NCI-H2171 treated with DMSO at 0.1 percent for 48 hours (cell line): Measurements from ENCODE around the gene EXD2.
"Not testable (repeated sequence)": the region's sequence is repeated elsewhere in the genome, so short reads cannot be mapped to it uniquely, and the experiment has no call there.

Experiments used
- DNase-seq: peaks from one replicate; lab custom pipeline; 2025; lab: John Stamatoyannopoulos, UW

EXD2 gene, protein sequence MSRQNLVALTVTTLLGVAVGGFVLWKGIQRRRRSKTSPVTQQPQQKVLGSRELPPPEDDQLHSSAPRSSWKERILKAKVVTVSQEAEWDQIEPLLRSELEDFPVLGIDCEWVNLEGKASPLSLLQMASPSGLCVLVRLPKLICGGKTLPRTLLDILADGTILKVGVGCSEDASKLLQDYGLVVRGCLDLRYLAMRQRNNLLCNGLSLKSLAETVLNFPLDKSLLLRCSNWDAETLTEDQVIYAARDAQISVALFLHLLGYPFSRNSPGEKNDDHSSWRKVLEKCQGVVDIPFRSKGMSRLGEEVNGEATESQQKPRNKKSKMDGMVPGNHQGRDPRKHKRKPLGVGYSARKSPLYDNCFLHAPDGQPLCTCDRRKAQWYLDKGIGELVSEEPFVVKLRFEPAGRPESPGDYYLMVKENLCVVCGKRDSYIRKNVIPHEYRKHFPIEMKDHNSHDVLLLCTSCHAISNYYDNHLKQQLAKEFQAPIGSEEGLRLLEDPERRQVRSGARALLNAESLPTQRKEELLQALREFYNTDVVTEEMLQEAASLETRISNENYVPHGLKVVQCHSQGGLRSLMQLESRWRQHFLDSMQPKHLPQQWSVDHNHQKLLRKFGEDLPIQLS

DNA sequence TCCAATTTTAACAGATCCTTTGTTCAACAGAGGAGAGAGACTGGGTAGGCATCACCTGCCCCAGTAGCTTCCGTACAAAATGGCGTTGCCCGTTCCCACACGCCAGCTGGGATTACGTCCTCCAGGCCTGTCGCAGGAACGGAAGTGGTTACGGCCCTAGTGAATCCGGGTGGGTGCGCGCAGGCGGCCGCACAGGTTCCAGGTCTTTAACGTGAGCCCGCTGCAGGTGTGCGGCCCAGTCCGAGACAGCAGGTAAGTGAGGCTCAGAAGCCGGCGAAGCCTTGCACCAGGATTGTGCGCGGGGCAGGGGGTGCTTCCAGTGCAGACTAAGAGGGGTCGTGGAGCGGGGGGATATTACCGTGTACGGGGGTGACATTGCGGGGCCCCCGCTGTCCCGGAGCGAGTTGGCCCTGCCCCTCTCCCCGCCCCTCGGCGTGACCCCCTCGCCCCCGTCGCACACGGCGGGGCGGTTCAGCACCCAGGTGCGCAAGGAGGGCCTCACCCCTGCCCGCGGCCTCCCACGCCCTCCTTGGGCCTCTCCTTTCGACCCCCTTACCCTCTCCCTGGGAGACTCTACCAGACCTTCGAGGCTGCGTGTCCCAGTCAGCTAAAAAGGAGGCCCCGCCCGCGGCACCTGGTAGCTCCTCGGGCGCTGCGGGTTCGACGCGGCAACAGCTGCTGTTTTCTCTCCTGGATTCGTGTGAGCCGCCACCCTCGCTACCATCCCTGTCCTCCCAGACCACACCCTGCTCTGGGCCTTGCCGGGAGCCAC, at the start of gene EXD2:
Gene EXD2, plus strand, starts transcription at position 159 of the 772 bp plus-strand sequence. CDS start 17,973 bp downstream, outside the sequence.
- DNase-seq, result peak; percentile 98

DNA sequence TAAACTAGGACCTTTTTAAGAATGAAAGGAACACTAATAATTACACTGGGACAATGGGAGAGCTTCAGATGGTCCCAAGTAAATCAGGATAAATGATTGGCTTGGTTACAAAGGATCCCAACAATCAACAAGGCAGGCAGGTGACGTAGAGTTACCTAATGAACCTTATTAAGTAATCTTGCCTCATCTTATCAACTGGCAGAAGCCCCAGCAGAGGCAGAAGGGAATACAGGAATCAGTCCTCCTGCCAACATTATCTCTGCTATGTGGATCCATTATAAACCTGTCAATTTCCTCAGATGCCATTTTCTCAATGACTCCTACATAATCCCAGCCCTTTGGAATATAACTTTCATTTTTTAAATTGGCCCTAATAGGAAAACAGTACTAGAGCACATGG, 49.7 kb upstream of the EXD2 start:
- DNase-seq, result no peak

DNA sequence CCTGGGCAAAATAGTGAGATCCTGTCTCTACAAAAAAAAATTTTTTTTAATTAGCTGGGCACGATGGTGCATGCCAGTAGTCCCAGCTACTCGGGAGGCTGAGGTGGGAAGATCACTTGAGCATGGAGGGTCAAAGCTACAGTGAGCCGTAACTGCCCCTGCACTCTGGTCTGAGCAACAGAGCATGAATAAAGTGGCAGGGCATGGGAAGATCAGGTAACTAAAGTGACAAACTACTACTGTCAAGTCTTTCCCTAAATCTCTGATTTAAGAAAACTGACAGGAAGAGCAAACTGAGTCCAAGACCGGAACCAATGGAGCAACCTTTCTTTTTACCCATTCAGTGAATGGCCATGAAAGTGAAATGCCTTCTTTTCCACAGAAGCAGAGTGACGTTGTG, 49.2 kb upstream of the EXD2 start:
- no peak for DNase-seq

DNA sequence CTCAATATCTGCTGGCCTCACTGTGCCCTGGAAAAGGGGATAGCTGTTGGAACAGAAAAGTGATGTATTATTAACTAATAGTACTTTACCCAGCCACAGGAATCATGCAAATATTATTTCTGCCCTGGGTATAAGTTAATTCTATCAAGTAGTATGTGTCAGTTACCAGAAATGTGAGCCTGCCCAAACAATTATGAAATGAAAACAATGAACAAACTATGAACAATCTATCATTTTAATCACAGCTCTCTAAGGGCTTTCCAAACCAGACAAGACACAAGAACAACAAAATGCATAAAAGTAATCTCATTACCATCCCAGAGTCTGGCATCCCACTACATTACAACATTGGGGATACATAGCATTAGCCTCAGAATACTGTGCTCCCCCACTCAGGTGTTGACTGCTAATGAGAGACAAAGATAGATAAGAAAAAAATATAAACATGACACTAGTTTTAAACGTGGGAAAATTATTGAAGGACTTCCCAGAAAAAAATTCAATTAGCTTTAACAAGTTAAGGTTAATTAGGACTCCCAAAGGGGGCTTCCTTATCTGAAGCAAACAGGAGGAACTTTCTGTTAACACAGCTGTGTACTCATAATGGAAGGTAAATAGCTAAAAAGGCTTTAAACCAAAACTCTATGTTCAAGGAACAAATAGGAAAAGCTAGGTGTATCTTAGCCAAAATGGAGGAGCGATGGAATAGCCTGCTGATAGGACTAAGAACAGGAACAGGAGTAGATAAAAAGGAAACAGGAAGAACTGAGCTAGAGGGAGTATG, 41.6 kb upstream of the EXD2 start:
- no peak for DNase-seq

DNA sequence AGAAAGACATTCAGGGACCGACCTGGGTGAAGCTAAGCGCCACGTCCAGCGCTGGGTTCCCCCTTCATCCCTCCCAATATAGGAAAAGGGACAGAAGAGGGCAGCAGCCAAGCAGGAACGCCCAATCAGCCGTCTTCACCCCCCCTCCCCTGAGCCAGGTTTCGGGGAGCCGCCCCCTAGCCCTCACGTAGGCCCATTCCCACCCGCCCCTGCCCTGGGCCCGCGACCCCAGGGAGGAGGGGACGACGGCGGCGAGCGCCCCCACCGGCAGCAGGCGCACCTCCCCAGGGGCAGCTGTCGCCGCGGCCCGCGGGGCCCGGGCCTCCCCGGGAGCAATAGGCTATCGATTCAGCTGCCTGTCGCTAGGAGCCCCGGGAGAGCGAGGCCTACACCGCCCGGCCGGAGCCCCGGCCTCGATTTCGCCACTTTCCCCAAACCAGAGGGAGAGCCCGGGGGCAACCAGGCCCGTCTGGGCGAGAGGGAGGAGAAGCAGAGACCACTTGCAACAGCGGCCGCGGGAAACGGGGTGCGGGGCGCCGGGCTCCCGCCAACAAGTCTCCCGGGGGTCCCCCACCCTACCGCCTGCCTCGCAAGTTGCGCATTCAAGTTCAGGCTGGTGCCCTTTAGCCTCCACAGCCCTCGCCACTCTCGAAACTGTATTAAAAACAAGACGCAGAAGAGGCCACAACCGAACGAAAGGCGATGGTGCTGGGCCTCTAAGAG, 39.7 kb upstream of the EXD2 start:
- DNase-seq, result peak; percentile 76

DNA sequence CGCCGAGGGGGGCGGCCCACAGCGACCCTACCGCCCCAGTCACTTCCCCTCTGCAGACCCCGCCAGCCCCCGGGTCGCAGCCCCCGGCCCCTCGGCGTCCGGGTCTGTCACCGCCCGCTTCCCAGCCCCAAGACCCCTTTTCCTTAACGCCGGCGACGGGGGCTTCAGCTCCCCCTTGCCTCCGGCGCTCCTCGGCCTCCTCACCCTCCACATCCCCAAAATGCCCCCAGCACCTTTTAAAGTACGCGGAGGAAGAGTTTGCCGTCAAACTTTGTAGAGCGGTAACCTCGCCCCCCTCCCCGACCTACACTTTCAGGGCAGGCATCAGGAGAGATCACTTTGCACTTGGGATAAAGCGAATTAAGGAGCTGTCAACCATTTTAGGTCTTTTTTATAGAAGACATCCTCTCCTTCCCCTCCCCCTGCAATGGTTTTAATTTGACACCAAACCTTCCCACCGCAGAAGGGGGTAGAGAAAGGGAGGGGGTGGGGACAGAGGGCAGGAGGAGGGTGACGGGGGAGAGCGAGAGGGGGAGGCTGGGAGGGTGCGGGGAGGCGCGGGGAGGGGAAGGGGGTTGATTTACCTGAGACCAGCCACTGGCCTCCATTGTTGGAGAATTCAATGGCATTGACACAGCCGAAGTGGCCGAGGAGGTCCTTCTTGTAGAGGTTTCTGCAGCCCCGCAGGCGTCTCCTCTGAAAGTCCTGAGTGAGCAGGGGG, 39.0 kb upstream of the EXD2 start:
- peak; percentile 75 for DNase-seq

DNA sequence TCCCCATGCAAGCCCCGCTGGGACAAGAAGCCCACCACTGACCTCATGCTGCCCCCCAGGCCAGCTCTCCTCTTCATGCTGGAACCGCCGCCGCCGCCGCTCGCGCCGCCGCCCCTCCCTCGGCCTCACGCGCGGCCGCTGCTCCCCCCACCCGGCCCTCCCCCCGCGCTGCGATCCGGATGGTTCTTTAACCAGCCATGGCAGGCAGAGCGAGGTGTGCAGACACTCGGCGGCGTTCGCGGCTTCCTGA, 38.5 kb upstream of the EXD2 start, which contains the start of gene DCAF5:
Gene DCAF5, minus strand, starts transcription at position 218 of the 250 bp plus-strand sequence. Its CDS starts 141 bp downstream, at position 77.
- DNase-seq, result no peak

DNA sequence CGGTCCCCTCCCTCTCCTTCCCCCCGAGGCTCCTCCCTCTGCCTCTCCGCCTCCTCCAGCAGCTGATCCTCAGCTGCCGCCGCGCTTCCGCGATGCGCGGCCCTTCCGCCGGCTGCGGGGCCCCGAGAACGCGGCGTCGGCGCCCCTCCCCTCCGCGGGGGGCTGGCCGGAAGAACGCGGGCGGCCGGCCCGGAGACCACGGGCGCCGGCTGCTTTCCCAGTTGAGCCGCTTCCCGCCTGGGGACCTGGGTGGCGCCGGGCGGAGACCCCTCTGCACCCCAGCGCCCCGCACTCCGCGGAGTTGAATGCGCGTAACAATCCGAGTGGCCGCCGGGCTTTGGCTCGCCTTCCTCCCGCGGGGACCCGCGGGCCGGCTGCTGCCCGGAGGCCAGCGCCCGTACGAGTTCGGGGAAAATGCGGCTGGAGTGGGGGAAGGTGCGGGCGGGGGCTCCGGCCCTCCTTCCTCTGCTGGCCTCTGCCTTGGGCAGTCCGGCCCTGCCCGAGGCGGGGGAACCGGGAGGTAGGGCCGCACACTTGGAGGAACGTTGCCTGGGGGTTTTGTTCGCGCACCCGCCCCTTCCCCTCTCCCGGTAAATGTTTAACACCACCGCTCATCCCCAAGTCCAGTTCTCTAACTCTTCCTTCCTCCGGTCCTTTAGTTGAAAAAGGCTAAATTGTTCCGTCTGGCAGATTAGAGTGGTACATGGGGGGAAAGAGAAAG, 38.0 kb upstream of the EXD2 start:
- peak; percentile 91 for DNase-seq

DNA sequence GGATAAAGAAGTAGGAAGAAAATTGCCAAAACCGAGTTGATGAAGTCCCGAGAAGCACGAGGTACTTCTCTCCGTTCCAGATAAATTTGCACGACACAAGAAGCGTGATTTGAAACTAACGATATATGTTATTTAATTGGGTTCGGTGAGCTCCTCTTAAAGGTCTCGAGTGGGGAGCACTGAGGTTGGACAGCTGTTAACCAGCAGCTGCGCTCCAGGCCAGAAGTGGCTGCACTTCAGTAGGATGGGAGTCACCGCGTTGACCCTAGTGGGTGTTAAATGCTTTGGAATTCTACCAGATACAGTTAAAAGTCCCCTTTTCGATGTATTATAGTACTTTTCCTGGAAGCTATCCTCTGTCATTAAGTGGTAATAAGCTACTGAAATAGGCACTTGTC, 37.4 kb upstream of the EXD2 start:
- DNase-seq, result no peak

DNA sequence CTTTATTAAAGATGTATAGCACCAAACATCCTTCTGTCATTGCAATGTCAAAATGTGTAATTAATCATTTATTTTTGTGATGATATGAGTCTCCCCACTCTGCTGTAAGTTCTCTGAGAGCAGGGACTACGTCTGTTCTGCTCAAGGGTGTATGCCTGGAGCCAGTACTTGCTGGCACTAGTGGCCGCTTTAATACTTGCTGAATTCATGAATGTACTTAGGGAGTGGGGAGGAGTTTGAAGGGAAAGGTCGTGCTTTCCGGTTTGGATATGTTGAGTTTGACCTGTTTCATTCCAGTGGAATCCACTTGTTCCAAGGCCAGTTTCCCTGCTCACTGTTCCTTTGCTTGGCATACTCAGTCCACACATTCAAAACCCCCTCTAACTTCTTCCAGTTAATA, 36.5 kb upstream of the EXD2 start:
- no peak for DNase-seq

DNA sequence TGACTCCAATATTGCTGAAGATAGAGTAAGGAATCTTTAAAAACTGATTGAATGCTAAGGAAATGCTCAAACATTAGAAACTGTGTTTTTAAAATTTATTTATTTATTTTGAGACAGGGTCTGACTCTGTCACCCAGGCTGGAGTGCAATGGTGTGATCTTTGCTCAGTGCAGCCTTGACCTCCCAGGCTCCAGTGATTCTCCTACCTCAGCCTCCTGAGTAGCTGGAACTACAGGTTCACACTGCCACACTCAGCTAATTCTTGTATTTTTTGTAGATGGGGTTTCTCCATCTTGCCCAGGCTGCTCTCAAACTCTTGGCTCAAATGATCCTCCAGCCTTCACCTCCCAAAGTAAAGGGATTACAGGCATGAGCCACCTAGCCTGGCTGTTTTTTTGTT, 35.1 kb upstream of the EXD2 start:
- no peak for DNase-seq

DNA sequence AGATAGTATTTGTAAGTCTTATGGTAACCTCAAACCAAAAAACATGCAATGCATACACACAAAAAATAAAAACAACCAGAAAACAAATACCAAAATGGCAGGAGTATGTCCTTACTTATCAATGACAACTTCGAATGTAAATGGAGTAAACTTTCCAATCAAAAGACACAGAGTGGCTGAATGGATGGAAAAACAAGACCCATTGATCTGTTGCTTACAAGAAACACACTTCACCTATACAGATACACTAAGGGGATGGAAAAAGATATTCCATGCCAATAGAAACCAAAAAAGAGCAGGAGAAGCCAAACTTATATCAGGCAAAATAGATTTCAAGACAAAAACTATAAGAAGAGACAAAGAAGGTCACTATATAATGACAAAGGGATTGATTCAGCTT, 29.7 kb upstream of the EXD2 start:
- DNase-seq, result no peak

DNA sequence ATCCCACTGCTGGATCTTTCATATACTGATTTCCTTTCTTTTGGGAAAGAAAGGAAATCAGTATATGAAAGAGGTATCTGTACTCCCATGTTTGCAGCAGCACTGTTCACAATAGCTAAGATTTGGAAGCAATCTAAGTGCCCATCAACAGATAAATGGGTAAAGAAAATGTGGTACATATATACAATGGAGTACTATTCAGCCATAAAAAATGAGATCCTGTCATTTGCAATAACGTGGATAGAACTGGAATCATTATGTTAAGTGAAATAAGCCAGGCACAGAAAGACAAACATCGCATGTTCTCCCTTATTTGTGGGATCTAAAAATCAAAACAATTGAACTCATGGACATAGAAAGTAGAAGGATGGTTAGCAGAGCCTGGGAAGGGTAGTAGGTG, 25.5 kb upstream of the EXD2 start:
- DNase-seq, result not testable (repeated sequence)

DNA sequence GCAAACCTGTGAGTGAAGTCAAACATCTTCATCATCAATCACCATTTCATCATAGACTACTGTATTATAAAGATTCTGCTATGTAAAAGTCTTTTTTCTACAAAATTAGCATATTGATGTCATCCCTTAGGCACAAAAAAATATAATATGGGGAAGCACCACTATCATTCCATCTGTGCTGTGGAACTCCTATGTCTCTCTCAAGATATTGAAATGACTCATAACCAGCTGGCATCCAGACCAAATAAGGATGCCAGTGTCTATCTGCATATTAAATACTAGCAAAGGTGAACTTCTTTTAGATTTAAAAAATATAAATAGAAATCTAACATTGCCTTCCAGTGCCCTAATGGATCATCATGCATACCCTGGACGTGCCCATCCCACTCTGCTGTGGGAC, 20.5 kb upstream of the EXD2 start:
- DNase-seq, result no peak

DNA sequence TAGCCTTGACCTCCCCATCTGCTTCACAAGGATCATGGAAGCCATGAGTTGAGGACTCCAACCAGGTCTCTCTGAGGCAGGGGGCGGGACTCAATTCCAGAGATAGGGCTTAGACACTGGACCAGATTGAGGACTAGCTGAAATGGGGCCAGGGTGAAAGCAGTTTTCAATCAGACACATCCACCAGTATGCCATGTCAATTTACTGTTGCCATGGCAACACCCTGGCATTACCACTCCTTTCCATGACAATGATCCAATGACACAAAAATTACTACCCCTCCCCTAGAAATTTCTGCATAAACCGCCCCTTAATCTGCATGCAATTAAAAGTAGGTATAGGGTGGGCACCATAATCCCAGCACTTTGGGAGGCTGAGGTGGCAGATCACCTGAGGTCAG, 19.7 kb upstream of the EXD2 start:
- no peak for DNase-seq

DNA sequence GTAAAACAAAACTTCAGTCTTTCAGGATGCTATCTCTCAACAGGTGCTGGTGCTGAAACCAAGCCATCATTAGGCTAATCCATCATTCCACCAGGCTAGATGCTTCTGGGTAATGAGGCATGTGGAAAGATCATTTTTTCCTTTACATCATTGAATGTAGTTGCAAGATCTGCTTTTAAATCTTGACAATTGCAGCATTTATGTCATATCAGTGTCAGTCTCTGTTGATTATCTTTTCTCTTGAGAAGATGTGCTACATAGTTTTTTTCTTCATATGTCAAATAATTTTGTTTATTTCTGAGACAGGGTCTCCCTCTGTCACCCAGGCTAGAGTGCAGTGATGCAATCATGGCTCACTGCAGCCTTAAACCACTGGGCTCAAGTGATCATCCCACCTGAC, 16.2 kb upstream of the EXD2 start:
- DNase-seq, result no peak

DNA sequence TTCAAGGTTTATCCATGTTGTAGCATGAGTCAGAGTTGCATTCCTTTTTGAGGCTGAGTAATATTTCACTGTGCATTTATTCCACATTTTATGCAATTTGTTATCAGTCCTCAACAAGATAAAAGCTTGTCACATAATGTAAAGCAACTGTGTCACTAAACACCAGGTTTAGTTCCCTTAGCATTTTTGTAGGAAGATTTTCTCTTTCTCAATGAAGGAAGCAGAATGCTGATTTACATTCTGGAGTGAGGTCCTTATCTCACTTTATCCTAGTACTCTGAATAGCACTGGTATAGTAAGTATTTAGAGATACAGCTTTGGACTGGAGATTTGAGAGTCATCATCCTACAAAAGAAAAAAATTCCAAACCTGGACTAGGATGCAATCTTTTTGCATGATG, 9.8 kb upstream of the EXD2 start:
- no peak for DNase-seq

DNA sequence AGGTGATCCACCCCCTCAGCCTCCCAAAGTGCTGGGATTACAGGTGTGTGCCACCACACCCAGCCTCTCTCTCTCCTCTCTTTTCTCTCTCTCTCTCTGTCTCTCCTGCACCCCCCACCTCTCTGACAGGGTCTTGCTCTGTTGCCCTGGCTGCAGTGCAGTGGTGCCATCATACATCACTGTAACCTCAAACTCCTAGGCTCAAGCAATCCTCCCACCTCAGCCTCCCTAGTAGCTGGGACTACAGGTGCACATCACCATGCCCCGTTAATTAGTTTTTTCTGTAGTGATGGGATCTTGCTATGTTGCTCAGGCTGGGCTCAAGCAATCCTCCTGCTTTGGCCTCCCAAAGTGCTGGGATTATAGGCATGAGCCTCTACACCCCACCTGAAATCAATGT, 8.7 kb upstream of the EXD2 start:
- not testable (repeated sequence) for DNase-seq

DNA sequence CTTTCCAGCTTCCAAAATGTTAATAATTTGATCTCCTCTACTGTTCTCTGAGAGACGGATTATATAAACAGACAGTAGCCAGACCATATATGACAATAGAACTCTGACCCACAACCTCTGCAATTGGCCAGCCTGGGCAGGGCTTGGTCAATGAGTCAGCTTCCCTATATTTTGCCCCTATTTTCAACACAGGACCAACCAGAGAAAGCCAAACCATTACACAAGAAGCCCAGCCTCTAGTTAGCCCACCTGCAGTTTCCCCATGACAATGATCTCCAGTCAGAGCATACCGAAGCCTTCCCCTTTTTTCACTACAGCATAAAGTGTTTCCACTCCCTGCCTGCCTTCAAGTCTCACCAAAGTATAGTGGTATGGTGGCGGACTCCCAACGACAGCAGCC, 7.6 kb upstream of the EXD2 start:
- no peak for DNase-seq

DNA sequence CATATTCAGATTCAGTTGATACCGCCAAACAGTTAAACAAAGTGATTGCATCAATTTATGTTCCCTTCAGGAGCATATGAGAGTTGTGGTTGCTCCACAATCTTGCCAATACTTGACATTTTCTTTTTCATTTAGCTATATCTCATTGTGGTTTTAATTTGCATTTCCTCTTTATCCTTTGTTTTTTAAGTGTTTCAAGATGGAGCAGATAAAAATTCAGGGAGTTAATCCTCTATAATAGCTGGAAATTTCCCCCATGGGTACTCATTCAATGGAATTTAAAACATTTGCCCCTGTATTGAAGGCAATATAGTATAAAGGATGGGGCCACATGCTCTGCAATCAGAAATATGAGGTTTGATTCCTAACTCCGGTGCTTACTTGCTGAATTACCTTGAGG, 1.1 kb upstream of the EXD2 start:
- no peak for DNase-seq
